Activated CD4-positive, CD25-positive, alpha-beta regulatory T cell treated with anti-CD3 and anti-CD28 coated beads, Interleukin-2, amount 50 U/mL, for 24 hours (primary cell): ENCODE results near the gene LDLRAD3.

ENCODE experiments used
- ATAC-seq, 2 donors: fragments of 150-1000 bp; cut with Tn5 transposase; one replicate each; pipeline ENCODE4 v1.10.0; 2021; ENCODE audit warnings: mild to moderate bottlenecking in 1 of 2, moderate library complexity in 1 of 2

Gene LDLRAD3

GRCh38 chr11:36081274-36081945 is 137.5 kb downstream of the LDLRAD3 start:
- ATAC-seq = no peak

GRCh38 chr11:36086366-36086765 is 142.5 kb downstream of the LDLRAD3 start:
- no peak for ATAC-seq

DNA sequence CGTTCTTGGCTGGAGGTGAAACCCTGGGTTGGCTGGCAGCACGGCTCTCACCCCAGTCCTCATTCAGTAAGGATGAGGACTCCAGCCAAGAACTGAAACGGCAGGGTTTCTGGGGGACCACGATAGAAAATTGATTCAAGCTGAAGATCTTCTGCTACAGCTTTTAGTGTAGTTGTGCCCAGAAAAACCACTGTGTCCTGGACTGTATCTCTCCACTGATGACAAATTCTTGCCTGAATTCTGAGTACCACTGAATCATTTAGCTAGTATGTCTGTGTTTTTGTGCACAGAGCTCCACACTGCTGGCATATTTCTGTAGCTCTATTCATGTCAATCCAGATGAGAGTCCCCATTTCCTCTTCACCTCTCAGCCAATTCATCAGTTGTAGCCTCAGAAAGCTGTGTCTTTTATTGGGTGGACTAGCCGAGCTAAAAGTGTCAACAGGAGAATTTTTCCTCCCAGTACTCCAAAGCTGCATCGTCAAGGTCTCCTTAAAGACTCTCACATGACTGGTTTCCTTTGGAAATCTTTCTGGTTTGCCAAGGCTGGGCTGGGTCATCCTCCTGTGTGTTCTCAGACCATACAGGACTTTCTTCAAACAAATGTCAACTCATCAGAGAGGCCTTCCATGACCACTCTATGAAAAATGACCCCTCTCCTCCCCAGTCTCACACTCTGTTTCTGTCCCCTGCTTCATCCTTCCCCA is 144.6 kb downstream of the LDLRAD3 start:
- ATAC-seq = no peak

- no peak for ATAC-seq
Observed at GRCh38 chr11:36089920-36090319, 146.1 kb downstream of the LDLRAD3 start.

DNA sequence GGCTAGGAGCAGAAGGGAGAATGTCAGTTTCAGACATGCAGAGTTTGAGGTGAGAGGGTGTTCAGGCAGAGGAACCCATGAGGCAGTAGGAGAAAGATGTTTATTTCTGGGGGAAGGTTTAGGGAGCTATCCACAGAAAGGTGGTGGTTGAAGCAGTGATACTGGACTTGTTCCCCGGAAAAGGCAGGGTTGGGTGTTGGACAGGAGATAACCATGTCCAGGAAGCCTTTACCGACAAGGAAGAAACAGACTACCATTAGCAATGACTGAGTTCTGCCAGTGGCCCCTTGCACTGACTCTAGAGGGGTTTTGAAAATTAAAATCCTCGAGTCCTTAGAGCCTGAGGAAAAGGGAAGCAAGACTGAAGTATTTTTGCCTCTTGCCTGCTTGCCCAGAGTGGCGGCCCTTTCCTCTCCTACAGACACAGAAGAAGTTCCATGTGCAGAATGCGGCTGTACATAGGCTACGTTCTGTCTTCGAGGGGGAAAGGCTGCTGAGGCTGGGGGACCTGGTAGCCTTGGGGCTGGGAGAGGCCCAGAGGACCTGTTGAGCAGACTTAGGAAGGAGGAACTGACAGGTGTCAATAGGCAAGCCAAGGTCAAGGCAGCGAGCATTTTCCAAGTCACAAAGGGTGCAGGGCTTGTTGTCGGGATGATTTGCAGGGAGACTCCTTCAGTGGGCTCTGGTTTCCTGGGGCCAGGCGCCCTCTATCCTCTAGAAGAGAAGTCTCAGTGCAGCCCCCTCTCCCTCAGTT is 146.7 kb downstream of the LDLRAD3 start:
- no peak for ATAC-seq

GRCh38 chr11:36091256-36091811 is 147.5 kb downstream of the LDLRAD3 start:
- no peak for ATAC-seq

- no peak for ATAC-seq
Observed at GRCh38 chr11:36092314-36093030, 148.6 kb downstream of the LDLRAD3 start.

- no peak for ATAC-seq
Observed at GRCh38 chr11:36093548-36093947, 149.7 kb downstream of the LDLRAD3 start.

DNA sequence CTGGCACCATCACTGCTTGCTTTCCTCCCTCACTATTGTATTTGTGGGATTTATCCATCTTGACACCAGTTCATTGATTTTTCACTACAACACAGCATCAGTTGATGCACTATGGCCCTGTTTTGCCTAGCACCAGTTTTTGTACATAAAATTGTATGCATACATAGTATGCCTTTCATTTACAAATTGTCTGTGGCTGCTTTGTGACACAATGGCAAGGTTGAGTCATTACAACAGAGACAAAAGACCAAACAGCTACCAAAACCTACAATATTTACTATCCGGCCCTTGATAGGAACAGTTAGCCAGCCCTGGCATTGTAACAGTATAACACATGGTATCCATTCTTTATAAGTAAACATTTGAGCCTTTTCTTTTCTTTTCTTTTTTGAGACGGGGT is 150.3 kb downstream of the LDLRAD3 start:
- no peak for ATAC-seq

DNA sequence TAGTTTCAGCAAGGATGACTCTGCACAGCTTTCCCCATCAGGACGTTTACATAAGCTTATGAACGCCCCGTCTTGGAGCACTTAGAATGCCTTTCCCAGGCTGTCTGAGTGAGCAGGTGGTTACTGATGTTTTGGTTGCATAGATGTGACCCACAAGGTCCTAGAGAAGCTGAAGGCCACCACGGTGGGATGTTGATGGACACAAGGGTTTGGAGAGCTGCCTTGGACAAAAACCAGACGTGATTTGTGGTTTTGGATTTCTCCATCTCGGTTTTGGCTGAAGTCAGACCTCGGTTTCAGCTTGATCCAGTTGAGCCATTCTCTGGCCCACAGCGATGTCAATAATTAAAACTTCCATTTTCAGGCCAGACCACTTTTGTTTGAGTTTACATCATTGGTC is 151.9 kb downstream of the LDLRAD3 start:
- ATAC-seq = no peak

GRCh38 chr11:36097219-36097650 is 153.4 kb downstream of the LDLRAD3 start:
- no peak for ATAC-seq

DNA sequence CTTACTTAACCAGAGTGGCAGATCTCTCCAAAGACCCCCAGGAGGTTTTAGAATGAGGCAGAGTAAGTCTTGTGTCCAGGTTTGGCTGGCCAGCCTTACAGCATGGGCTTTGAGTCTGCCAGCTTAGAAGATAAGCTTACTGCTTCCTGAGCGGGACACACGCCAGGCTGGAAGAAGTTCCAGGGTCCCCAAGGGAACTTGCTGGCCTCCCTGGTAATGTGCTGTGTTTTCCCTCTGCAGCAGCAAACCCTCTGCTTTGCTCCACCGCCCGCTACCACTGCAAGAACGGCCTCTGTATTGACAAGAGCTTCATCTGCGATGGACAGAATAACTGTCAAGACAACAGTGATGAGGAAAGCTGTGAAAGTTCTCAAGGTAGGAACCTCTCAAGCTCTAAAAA is 154.2 kb downstream of the LDLRAD3 start:
- ATAC-seq = no peak

DNA sequence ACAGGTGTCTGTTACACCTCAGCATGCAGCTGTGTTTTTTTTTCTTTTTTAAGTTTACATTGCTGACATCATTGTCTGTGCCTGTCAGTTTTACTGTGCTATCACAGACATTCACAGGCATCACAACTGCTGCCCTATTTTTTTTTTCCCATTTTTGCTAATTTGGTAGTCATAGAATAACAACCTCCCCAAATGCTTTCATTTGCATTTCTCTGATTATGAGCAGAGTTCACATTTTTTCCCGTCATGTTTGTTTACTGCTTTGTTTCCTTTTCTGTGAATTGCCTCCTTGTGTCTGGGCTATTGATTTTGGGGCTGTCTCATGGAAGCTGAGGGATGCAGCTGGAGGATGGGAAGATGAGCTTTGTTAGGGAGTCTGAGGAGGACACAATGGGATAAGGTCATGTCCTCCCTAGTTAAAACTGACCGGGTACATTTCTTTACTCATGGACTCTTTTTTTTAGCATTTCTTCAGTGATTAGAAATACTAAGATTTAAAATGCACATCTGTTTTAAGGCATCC is 155.1 kb downstream of the LDLRAD3 start:
- no peak for ATAC-seq

GRCh38 chr11:36101466-36101865 is 157.6 kb downstream of the LDLRAD3 start:
- no peak for ATAC-seq

GRCh38 chr11:36102868-36103267 is 159.0 kb downstream of the LDLRAD3 start:
- no peak for ATAC-seq

DNA sequence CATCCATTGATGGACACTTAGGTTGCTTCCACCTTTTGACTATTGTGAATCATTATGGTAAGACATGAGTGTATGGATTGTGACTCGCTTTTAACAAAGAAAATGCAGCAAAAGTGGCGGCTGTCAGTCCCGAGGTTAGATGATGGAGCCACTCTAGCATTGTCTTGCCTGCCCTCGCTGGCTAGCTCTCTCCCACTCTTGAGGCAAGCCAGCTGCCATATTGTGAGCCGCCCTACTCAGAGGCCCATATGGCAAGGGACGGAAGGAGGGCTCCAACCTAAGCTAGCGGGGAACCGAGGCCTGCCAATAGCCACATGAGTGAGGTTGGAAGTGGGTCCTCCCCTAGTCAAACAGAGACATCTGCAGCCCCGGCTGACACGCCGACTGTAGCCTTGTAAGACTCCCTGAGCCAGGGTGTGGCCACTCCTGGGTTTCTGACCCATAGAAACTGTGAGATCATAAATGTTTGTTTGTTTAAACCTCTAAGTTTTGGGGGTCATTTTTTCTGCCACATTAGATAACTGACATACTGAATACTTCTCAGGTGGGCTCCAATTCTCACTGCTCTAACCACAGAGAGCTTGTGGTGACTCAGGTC is 160.2 kb downstream of the LDLRAD3 start:
- no peak for ATAC-seq

- ATAC-seq = no peak
Observed at GRCh38 chr11:36104660-36104992, 160.8 kb downstream of the LDLRAD3 start.

GRCh38 chr11:36105743-36106581 is 162.1 kb downstream of the LDLRAD3 start:
- ATAC-seq = no peak

DNA sequence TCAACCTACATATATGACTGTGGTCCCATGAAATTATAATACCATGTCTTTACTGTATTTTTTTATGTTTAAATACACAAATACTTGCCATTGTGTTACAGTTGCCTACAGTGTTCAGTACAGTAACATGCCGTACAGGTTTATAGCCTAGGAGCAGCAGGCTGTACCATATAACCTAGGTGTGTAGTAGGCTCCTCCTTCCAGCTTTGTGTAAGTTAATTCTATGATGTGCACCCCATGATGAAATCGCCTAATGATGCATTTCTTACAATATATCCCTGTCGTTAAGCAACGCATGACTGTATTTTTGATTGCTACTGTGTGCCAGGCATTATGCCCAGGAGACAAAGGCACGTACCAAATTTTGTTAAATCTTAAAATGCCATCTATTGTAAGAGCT is 163.7 kb downstream of the LDLRAD3 start:
- ATAC-seq = no peak

DNA sequence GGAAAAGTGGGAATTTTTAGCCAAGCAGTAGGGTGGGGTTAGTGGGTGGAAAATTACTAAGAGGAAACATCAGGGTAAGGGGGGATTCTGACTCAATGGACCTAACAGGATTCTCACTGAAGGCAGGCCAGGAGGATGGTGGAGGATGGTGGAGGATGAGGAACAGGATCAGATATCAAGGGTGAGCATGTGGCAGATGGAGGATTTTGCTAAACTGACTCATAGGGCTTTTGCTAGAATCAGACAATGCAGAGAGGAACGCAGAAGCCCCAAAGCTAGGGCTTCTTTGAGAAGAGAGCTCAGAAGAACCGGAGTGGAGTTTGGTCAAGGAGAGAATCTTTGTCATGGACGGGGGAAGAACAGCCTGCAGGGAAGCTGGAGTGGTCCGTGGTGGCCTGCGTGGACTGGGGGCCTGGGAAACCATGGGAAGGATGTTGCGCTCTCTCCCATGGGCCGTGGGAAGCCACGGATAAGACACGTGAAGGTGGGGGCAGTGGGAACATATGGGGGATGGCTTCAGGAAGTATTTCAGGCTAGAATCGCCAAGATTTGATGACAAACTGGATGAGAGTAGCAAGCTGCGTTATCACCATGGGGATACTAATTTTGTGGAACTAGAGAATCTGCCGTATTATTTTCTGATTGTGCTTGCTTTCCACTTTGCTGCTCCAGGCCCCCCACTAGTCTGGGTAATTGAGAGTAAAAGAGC is 165.2 kb downstream of the LDLRAD3 start:
- ATAC-seq = no peak

DNA sequence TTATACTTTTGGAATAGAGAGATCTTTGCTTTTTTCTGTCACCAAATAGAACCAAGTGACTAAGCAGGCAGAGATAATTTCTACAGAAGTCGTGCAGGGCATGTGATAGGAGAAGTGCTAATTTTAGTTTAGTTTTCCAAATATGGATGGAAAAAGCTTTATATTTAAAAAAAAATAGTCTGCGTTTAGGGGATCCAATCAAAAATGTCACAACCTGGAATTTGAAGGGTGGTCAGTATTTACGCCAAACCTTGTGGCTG is 165.7 kb downstream of the LDLRAD3 start:
- ATAC-seq = no peak
